Left lobe of liver (tissue), 2 donors: Measurements from ENCODE around the gene CRAT. TPM values are rescaled to one million over a fixed set of nuclear protein-coding genes. Genes with fewer than 3 reads are reported as not detected.

ENCODE experiments used
- ATAC-seq: fragments of 200-7000 bp; cut with Tn5 transposase; one replicate; pipeline ENCODE4 v1.9.1; 2020; ENCODE audit warnings: mild to moderate bottlenecking, moderate library complexity
- DNase-seq: peaks from one replicate; pipeline ENCODE4 v3.0.0-alpha.2; 2020; ENCODE audit warnings: low spot score
- total RNA-seq: library from RNA; stranded (reverse); gene quantifications from one replicate; pipeline ENCODE4 v1.2.1, GENCODE V29; 2021
- donor health status: DM: no; HTN: no; CAD: no; lungs with moderate emphysema.
- donor health status: DM: no; HTN: yes; CAD: no.

The CRAT gene
- total RNA-seq, result 105 TPM

DNA sequence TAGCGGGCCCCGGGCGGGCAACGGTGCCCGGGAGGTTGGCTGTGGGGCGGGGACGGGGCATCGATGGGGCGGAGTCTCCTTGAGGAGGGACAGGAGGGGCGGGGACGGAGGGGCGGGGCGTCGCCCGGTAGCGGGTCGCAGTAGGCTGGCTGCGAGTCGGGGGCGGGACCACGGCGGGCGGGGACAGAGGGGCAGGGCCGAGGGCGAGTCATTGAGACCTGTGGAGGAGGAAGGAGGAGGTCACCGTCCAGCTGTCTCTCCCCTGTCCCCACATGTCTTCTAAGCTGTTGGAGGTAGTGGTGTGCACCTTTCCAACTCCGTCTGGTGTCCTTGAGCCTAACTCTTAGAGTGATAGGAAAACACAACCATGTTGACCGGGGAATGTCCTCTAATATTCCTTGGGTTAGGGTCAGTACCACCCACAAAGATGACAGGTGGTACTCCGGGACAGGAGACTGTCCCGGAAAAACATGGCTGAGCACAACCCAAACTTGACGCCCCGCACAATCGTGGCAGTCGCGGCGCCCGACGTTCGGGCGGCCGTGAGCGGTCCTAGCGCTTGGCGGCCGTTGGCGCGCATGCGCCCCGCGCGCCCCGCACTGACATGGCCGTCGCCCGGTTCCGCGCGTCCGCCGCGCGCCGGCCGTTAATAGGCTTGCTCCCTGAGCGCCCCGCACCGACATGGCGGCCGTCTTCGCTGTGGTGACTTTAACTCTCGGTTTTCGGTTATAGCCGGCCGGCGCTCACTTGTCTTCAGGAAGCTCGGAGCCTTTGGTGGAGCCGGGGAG lies at the start of gene CRAT, which contains the start of gene PTPA:
Gene CRAT (minus strand): TSS at position 54 of the 788 bp plus-strand sequence. CDS start 284 bp downstream, outside the sequence.
Gene PTPA (plus strand): TSS at position 676 of the 788 bp plus-strand sequence. CDS start 186 bp downstream, outside the sequence.
- DNase-seq (peak; percentile 98), ATAC-seq (peak; percentile 83)

DNA sequence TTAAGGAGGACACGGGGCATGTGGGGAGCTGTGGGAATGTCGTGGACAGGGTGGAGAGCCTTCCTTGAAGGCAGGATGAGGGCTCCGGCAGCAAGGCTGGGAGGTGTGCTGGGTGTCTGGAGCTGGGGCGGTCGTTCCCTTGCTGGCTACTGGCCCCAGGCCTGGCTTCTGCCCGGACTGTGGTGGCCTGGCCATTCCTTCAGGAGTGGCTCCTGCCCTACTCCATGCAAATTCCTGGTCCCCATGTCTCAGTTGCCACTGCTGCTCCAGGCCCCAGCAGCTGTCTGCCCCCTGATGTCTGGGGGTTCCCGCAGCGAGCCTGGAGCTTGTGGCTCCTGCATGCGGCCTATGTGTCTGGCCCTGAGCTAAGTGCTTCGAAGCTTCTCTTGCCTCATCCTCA lies 45.6 kb upstream of the CRAT start:
- DNase-seq (no peak), ATAC-seq (no peak)

- no peak for DNase-seq
These were observed 44.4 kb upstream of the CRAT start for GRCh38 chr9:129154866-129155477.

DNA sequence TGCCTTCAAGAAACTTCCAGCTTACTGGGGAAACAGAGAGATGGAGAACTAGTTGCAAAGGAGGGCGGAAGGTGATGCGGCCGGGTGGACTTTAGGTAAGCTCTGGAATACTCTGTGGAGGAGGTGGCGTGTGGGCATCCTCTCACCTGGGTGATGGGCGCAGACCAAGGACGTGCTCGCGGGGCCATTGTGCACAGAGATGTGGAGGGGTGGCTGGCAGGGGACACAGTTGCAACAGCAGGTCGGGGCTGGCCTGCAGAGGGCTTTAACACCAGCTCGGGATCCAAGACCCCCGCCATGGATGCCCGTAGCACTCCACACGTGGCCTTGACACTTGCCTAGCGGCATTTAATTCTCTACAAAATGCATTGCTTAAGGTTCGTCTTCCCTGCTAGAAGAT lies 40.9 kb upstream of the CRAT start:
- DNase-seq, result no peak
- no peak for ATAC-seq

More at GRCh38 chr9:129154866-129155477, 44.4 kb upstream of the CRAT start:
- ATAC-seq, result peak; percentile 23

GRCh38 chr9:129150672-129151211 lies 40.1 kb upstream of the CRAT start:
- ATAC-seq, result no peak
- DNase-seq, result no peak

DNA sequence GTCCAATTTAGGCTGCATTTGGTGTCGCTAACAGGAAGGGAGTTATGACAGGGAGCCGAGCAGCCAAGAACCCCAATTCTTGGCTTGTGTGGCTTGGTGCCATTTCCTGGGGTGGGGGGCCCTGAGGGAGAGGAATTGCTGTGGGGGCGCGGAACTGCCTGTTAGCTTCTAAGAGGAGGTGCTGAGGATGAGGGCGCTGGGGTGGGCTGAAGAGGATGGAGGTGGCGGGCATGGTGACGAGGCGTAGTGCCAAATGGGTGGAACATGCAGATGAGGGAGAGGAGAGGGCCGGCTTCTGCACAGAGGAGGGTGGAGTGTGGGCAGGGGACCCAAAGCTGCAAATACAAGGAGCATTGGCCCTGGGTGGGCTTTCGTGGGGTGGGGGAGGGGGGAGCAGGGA lies 39.5 kb upstream of the CRAT start:
- no peak for ATAC-seq
- DNase-seq, result no peak

DNA sequence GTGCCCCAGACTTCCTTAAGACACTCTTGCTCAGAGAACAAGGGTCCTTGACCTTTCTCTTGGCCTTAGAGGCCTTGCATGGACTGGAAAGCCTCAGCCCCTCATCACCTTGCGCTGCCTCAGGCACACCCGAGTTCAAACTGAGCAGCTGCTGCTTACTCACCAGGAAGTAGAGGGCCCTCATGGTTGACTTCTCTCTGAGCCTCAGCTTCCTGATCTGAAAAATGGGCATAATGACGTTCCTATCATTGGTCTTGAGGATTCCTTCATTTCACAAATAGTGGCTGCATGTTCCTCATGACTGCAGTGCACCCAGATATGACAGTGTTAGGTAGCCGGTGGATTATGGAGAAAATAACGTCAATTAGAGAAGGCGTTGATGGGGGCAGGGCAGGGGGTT lies 38.8 kb upstream of the CRAT start:
- ATAC-seq (no peak), DNase-seq (no peak)

GRCh38 chr9:129148463-129149204 lies 38.0 kb upstream of the CRAT start:
- no peak for DNase-seq

DNA sequence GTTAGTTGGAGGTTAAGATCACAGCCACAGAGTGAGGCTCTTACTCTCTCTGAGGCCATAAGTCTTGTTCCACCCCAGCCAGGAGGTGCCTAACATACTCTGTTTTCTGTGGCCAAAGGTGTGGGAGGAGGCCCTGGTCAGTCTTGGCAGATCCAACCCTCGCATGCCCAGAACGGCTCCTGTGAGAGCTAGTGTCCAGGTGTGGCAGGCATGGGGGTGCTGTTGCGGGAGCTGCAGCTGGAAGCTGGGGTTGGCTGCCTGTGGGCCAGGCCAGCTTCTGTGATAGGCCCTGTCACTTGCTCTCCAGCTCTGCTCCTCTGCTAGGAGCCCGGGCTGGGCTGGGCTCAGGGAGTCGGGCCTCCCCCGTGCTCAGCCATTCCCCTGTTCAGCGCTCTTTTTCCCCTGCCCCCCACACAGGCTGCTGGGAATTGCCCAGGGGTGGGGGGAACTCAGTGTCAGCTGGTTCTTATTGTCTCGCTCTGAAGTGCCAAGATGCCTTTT lies 35.9 kb upstream of the CRAT start:
- ATAC-seq (no peak), DNase-seq (no peak)

More at GRCh38 chr9:129148463-129149204, 38.0 kb upstream of the CRAT start:
- no peak for ATAC-seq

DNA sequence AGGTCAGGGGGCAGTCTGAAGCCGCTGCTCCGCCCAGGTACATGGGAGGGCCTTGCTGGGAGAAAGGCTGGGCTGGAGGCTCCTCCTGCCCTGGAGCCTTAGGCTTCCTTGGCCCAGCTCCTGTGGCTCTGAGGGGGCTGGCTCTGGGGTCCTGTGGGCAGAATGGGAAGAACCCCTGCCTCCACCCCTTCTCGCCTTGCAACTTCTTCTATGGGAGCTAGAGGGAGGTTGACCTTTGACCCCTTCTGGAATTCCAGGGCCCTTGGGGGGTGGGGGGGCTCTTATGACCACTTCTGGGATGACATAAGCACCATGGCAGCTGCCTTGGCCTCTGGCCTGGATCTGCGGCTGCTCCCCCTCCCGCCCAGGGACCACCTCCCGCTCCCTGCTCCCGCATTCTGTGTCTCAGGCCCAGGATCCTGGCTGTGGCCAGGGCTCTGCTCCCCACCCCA lies 35.3 kb upstream of the CRAT start:
- no peak for ATAC-seq

GRCh38 chr9:129145316-129145715 lies 34.7 kb upstream of the CRAT start:
- DNase-seq, result no peak
- ATAC-seq, result no peak

More for the DNA sequence above, 35.3 kb upstream of the CRAT start:
- no peak for DNase-seq

DNA sequence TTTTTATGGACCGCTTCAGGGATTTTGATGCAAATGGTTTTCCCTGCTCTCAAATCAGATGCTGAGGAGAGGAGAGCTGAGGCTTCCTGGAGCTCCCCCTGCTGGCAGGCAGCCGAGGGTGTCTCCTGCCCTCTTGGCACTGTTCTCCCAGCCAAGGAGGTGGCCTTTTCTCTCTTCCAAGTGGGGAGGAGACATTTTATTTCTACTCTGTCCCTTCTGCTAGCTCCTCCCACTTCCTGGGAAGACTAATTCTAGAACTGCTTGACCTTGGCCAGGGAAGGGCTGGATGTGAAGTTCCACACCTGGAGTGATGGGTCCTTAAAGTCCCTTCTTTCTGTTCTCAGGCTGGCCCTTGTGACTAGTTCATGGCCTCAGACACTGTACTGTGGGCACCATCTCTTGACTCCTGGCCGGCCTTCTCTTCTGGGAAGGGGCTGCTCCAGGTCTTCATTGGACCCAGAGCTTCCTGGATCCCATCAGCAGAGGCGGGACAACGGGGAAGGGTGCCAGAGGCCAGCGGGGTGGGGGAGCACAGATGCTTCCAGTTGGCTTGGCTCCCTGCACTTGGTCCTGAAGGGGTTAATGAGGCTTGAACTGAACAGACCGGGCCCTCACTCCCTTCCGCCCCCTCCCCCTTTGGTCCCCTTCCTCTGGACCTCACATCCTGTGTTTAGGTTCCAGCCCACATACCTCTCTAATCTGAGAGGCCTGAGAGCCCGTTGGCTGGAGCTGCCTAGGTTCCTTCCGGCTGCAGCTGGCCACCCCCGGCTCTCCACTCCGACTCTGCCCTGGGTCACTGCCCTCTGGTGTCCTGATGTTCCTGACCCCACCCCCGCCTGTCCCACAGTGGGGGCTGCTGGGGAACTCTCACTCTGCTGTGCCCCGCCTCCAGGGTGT lies 32.7 kb upstream of the CRAT start:
- peak; percentile 82 for DNase-seq
- ATAC-seq, result peak; percentile 19

DNA sequence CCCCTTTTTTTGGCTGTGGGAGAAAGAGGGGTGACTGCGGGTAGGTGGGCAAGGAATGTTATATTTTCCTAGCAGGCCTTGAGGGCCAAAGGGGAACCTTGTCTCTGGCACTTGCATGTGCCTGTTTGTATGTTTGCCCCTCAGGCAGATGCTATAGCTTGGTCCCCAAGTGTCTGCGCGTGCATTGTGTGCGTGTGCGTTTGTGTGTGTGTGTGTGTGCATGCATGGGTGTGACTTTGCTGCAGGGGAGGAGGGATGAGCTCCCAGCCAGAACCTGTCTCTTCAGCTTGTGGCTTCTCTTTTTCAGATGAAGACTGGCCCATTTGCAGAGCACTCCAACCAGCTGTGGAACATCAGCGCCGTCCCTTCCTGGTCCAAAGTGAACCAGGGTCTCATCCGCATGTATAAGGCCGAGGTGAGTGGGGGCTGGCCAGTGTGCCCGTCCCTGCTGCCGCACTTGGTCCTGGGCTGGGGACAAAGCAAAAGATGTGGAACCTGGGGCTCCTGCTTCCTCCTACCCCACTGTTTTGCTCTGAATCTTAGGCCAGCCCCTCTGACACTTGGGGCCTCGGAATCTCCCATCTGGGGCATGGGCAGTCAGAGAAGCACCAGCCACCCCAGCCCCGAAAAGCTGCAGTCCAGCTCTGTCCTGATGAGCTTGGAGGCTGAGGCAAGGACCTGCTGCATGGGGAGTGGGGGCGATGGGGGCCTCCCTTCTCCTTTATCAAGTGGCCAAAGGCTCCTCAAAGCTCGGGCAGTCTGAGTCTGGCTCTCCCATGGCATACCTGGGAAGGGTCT lies 31.7 kb upstream of the CRAT start:
- DNase-seq, result no peak
- no peak for ATAC-seq

DNA sequence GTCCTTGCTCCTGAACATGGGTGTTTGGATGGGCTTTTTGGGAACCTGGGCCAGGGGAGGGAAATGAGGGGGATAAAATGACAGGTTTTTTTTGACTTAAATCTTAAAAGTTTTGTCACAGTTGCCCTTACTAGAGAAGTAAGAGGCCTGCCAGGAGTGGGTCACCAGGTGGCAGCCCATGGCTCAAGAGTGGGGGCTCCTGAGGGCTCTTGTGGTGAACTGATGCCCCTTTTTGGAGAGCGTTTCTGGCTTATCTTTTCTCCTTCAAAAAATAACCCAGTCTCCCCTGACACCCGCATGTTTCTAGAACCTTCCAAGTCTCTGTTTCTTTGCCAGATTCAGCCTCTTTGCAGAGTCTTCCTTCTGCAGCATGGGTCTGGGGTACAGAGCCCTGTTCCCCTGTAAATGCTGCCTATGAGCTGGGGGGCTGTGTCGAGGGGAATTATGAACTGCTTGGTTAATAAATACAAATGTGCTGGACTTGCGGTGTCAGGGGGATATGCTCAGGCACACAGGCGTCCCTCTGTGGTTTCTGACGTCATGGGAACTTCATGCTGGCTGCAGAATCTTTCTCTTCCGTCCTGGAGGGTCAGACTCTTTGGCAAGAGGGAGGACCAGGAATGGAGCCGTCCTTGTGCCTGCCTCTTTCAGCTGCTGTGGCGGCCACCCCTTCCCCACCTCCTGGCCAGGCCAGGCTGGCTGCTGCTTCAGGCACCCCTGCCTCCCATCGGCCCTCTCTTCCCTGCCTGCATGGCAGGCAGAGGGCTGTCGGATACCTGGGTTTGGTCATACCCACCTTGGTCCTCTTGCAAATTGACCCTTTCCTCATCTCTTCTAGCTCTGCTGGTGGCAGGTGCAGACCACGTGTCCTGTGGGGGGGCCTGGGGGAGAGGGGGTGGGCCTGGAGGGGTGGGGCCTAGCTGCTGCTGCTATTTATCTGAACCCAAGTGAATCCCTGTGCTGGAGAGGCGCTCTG lies 30.8 kb upstream of the CRAT start:
- ATAC-seq (no peak), DNase-seq (no peak)

DNA sequence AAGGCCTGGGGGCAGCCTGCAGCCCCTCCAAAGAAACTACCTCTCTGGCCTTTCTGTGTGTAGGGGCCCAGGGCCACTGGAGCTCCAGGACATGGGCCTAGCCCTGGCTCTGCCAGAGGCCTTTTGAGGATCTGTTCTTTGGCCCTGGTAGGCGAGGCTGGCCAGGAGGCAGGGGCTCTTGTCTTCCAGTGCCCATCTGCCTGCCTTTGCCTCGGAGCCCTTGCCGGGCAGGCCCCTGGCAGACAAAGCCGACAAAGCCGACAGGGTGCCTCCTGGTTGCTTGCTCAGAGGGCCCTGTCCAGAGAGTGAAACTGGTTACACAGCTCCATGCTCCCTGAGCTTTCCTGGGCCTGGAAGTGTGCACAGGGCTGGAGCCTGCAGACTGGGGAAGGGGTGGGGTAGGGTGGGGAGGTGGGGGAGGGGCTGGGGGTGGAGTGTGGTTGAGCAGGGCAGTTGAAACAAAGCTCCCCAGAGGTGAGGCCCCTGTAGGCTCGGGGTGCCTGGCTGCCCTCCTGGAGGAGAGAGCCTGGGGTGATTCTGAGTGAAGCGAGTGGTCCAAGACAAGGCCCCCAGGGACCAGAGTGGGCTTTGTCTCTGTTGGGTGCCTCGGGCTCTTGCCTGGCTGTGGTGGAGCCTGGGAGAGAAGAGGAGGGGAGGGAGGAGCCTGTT lies 29.9 kb upstream of the CRAT start:
- peak; percentile 58 for DNase-seq
- peak; percentile 12 for ATAC-seq

GRCh38 chr9:129139993-129140396 lies 29.4 kb upstream of the CRAT start:
- ATAC-seq, result peak; percentile 64
- DNase-seq, result peak; percentile 82
